SU-DHL-6 (cell line): ENCODE measurements around the gene IP6K1.

ENCODE experiments used
- CTCF ChIP-seq: fragments of 200-600 bp; sonication (generic); IDR thresholded peaks from one replicate; pipeline ENCODE4 v1.5.1; 2017; ENCODE audit warnings: antibody characterized with exemption, mild to moderate bottlenecking, low read length, moderate library complexity; ENCODE audit not compliant: insufficient read depth, poor library complexity, severe bottlenecking
- EZH2phosphoT487 ChIP-seq: fragments of 200-600 bp; sonication (generic), shearing (Covaris generic); conservative IDR thresholded peaks from 2 replicates; pipeline ENCODE4 v1.6.1; 2018; ENCODE audit warnings: mild to moderate bottlenecking, antibody characterized with exemption, low read length, moderate library complexity, mixed read lengths

GRCh38 chr3:49759226-49759625 lies 27.1 kb downstream of the IP6K1 start:
- TF ChIP-seq CTCF (no peak), EZH2phosphoT487 (no peak)
